Right lobe of liver (tissue), 6 donors: ENCODE measurements around the gene PRR36. TPM values are rescaled to one million over a fixed set of nuclear protein-coding genes. Genes with fewer than 3 reads are reported as not detected.

Source experiments
- ATAC-seq, 4 donors: fragments of 200-7000 bp; cut with Tn5 transposase; one replicate each; pipeline ENCODE4 v1.9.1; 2020; ENCODE audit warnings: mild to moderate bottlenecking in 4 of 4, moderate library complexity in 4 of 4
- DNase-seq, 3 donors: peaks; one replicate each; pipeline ENCODE4 v3.0.0-alpha.2; 2020
- H3K27ac ChIP-seq, 3 donors: fragments of 200-600 bp; one replicate each; pipeline ENCODE4 v1.8.0; 2022
- H3K27me3 ChIP-seq, 2 donors: fragments of 200-600 bp; one replicate each; pipeline ENCODE4 v1.8.0; 2022
- H3K36me3 ChIP-seq, 4 donors: fragments of 200-600 bp; sonication (generic) in 1 of 4; one replicate each; pipeline versions ENCODE4 v1.5.1 to v1.8.0; 2017 to 2022; ENCODE audit warnings: control low read depth in 1 of 4
- H3K4me1 ChIP-seq, 4 donors: fragments of 200-600 bp; sonication (generic) in 1 of 4; one replicate each; pipeline versions ENCODE4 v1.5.1 to v1.8.0; 2017 to 2022; ENCODE audit warnings: control low read depth in 1 of 4
- H3K4me3 ChIP-seq, 3 donors: fragments of 200-600 bp; one replicate each; pipeline ENCODE4 v1.8.0; 2022
- H3K9me3 ChIP-seq, 4 donors: fragments of 200-600 bp; sonication (generic) in 1 of 4; one replicate each; pipeline versions ENCODE4 v1.5.1 to v1.8.0; 2017 to 2022; ENCODE audit warnings: control low read depth in 1 of 4
- POLR2A ChIP-seq: fragments of 450-650 bp; IDR thresholded peaks from one replicate; pipeline ENCODE4 v1.6.1; 2017; ENCODE audit warnings: antibody characterized with exemption, mild to moderate bottlenecking
- WGBS: methylation state at CpG from one replicate; pipeline ENCODE4 v1.1.6; 2018; ENCODE audit warnings: low coverage, low lambda C conversion rate; ENCODE audit not compliant: insufficient coverage; ENCODE audit errors: missing lambda C conversion rate; 5-methylcytosine and 5-hydroxymethylcytosine counted together
- intact Hi-C, 2 donors: fragments of 100-400 bp; cut with DNase I; formaldehyde crosslinking; loops; one replicate each; pipeline versions ENCODE4 v1.11.2 to v1.14.1; 2022
- total RNA-seq, 6 experiments: library from RNA; depleted of rRNA in 2 of 6; stranded (reverse); fragments of >200 nt in 2 of 6; fragmentation: NEBNext Ultra II Directional in 3 of 6; extraction: Animal tissue kit (Norgen Biotek cat#: 25700) in 3 of 6; gene quantifications; one replicate each; pipeline versions ENCODE4 v1.1.0 to v1.2.4, GENCODE V29; 2016 to 2023
- TF ChIP-seq, protein P1 (sequence below), 4 donors: fragments of 200-600 bp in 3 of 4; fragments of 450-650 bp in 1 of 4; IDR thresholded peaks; one replicate each; pipeline versions ENCODE4 v1.5.1 to v1.8.0; 2016 to 2022; ENCODE audit warnings: antibody characterized with exemption in 4 of 4, mild to moderate bottlenecking in 2 of 4
- donor health status: DM: no; HTN: yes; CAD: no.
- donor health status: DM: no; HTN: no; CAD: no.
- donor health status: DM: no; HTN: no; CAD: no.
- donor health status: DM: no; HTN: yes; CAD: no.
- donor health status: DM: no; HTN: yes; CAD: no.

Gene PRR36
- total RNA-seq, 6 experiments from 2014 or later, result 0.07 to 0.37 (median 0.12) TPM; not detected in 2

DNA sequence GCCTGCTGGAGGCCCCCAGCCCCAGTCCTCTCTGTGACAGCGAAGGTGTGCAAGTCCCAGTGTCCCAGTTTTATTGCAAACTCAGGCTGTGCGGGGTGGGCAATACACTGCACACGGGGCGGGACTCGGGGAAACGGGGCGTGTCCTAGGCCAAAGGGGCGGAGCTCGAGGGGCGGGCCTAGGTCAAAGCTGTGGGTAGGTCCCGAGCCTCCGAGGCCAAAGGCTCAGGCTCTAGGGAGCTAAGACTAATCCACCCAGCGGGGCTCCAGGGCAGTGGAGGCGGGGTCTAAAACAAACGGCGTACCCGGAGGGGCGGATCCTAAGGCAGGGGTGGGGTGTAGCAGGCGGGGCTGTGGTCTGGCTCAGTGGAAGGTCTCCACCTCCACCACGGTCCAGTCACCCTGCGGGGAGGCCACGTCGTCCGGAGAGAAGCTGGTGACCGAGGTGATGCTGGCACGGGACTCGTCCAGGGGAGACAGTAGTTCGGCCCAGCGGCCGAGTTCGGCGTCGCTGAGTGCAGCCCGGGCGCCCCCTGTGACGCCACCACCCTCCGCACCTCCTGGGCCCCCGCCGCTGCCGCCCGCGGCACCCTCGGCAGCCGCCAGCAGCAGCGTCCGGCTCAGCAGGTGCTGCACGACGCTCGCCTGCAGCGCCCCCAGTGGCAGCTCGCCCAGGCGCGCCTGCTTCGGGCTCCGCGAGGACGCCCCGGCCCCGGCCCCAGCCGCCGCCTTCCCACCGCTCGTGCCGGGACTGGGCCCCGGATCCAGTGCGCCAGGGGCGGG is 5.3 kb downstream of the PRR36 start:
- H3K27ac ChIP-seq, result no peak overlapping the region
- ATAC-seq, result peak; percentile 67 to 85 (median 74)
- TF ChIP-seq, protein P1, sequence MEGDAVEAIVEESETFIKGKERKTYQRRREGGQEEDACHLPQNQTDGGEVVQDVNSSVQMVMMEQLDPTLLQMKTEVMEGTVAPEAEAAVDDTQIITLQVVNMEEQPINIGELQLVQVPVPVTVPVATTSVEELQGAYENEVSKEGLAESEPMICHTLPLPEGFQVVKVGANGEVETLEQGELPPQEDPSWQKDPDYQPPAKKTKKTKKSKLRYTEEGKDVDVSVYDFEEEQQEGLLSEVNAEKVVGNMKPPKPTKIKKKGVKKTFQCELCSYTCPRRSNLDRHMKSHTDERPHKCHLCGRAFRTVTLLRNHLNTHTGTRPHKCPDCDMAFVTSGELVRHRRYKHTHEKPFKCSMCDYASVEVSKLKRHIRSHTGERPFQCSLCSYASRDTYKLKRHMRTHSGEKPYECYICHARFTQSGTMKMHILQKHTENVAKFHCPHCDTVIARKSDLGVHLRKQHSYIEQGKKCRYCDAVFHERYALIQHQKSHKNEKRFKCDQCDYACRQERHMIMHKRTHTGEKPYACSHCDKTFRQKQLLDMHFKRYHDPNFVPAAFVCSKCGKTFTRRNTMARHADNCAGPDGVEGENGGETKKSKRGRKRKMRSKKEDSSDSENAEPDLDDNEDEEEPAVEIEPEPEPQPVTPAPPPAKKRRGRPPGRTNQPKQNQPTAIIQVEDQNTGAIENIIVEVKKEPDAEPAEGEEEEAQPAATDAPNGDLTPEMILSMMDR (IDR thresholded peaks at IDR 0.05), result peak; percentile 78 to 95 (median 83)
- TF ChIP-seq POLR2A, result no peak
- no peaks in the 10 kb centered on the region for H3K9me3 ChIP-seq
- H3K4me1 ChIP-seq, result peaks cover 0 to 6% (median 0%) of the 10 kb centered on the region in 4 donors
- WGBS, result 6% methylated on average over 2 of the region's 67 CpGs
- H3K36me3 ChIP-seq, result no peaks in the 10 kb centered on the region
- intact Hi-C loops, result no loop called here
- DNase-seq, result peak; percentile 74 to 82 (median 78)
- no peaks in the 10 kb centered on the region for H3K27me3 ChIP-seq
- peak overlapping the region; percentile 39 to 56 (median 43) for H3K4me3 ChIP-seq

DNA sequence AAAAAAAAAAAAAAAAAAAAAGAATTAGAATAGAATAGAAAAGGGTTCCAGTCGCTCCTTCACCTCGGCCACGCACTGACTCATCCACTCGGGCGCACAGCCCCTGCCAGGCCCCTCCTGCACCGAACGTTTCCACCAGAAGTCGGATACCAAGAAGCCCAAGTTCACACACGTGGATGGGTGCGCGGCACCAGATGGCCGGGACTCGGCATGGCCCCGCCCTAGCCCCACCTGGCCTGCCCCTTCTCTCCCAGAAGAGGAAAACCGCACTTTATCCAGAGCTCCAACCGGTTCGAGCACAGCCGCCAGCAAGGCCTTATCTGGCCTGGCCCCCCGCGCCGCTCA is 5.9 kb downstream of the PRR36 start:
- Histone ChIP-seq H3K27me3 (no peaks in the 10 kb centered on the region), H3K4me3 (no peak overlapping the region), H3K4me1 (peaks cover 0 to 6% (median 0%) of the 10 kb centered on the region in 4 donors), H3K36me3 (no peaks in the 10 kb centered on the region), H3K9me3 (no peaks in the 10 kb centered on the region), H3K27ac (no peak overlapping the region)
- intact Hi-C loops, result no loop called here
- ATAC-seq (no peak), DNase-seq (no peak)
- WGBS, result 38% methylated on average over 13 of the region's 21 CpGs
- TF ChIP-seq, protein P1 (IDR thresholded peaks at IDR 0.05), result no peak
- TF ChIP-seq POLR2A, result no peak

DNA sequence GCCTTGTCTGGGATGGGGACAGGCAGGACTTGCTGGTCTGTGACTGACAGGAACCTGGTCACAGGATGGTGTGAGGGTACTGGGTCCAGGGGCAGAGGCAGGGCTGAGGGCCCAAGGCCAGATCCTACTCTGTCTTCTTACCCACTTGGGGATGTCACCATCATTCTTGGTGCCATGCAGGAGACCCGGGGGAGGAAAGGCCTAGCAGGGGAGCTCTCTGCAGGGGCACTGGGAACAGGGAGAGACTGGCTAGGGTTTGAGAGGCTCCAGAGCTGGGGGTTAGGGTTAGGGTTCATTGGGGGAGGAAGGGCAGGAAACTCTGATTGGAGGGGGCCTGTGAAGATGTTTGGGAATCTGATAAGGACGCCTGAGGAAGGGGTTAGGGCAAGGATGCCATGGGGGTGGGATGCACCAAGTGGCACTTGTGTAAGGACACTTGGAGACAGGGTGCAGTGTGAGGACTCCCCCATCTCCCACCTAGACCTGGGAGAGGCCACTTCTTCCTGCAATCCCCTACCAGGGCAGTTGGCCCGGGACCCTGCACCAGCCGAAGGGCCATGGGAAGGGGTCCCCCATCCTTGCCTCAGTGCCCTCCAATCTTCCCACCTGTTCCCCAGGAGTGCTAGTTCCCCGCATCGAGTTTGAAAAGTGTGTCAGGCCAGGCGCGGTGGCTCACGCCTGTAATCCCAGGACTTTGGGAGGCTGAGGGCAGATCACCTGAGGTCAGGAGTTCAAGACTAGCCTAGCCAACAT is 6.9 kb downstream of the PRR36 start:
- H3K27me3 ChIP-seq, result no peaks in the 10 kb centered on the region
- WGBS, result 57% methylated on average over 2 of the region's 9 CpGs
- no peak for ATAC-seq

DNA sequence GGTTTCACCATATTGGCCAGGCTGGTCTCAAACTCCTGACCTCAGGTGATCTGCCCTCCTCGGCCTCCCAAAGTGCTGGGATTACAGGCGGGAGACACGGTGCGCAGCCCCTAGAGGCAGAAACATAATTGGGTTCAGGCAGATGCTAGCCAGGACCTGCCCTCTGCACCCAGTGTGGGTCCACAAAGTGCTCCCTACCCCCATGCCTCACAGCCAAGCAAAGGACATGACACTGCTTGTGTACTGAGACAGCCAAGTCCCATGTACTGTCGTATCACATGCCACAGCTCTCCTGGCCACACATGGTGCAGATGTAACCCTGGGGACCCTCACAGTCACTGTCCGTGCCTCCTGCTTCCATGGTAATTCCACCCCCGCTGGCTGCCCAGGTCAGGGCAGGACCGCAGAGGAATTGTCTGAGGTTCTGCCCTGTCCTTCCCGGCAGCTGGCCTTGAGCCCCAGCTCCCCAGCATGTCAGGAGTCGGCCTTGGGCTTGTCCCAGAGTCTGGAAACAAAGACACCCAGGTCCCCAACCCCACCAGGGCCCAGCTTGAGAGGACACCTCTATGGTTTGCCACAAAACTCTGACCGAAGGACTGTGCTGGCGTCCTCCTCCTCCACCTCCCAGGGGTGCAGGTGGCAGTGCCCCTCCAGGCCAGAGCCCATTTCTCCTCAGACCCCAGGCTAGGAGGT is 7.6 kb downstream of the PRR36 start:
- ATAC-seq (no peak), DNase-seq (no peak)
- intact Hi-C loops, result no loop called here
- H3K36me3 ChIP-seq, result no peaks in the 10 kb centered on the region
- no peaks in the 10 kb centered on the region for H3K27me3 ChIP-seq
- 76% methylated on average over 6 of the region's 12 CpGs for WGBS
- H3K9me3 ChIP-seq, result no peaks in the 10 kb centered on the region
- H3K27ac ChIP-seq, result no peak overlapping the region
- no peak for TF ChIP-seq POLR2A
- TF ChIP-seq, protein P1 (IDR thresholded peaks at IDR 0.05), result no peak
- H3K4me1 ChIP-seq, result peaks cover 0 to 12% (median 0%) of the 10 kb centered on the region in 4 donors
- no peak overlapping the region for H3K4me3 ChIP-seq

More for the DNA sequence above, 6.9 kb downstream of the PRR36 start:
- Histone ChIP-seq H3K4me1 (peaks cover 0 to 8% (median 0%) of the 10 kb centered on the region in 4 donors), H3K36me3 (no peaks in the 10 kb centered on the region), H3K4me3 (no peak overlapping the region), H3K9me3 (no peaks in the 10 kb centered on the region), H3K27ac (no peak overlapping the region)
- TF ChIP-seq POLR2A, result no peak
- TF ChIP-seq, protein P1 (IDR thresholded peaks at IDR 0.05), result no peak
- intact Hi-C loops, result no loop called here
- no peak for DNase-seq
